Keratinocyte (primary cell): ENCODE data around the gene CFAP92.

Experiments
- CTCF ChIP-seq, 3 experiments: IDR thresholded peaks in 1 of 3; conservative IDR thresholded peaks in 1 of 3; optimal IDR thresholded peaks in 1 of 3; 2 replicates in 2 of 3; 3 replicates in 1 of 3; pipeline versions ENCODE3 to v1.5.1; 2011; ENCODE audit warnings: low read length in 3 of 3, mild to moderate bottlenecking in 3 of 3, moderate library complexity in 2 of 3, control low read depth in 1 of 3, inconsistent platforms in 1 of 3; ENCODE audit not compliant: insufficient read depth in 2 of 3; ENCODE audit errors: extremely low read depth in 1 of 3
- EZH2 ChIP-seq: IDR thresholded peaks from one replicate; pipeline ENCODE4 v1.6.1; 2012; ENCODE audit warnings: inconsistent platforms, mild to moderate bottlenecking, low read length, moderate library complexity

GRCh38 chr3:129040039-129040336 is 46.1 kb upstream of the CFAP92 start:
- no peak for TF ChIP-seq CTCF (optimal IDR thresholded peaks at IDR 0.05 in 1 of 3, IDR thresholded peaks at IDR 0.05 in 1 of 3, conservative IDR thresholded peaks at IDR 0.05 in 1 of 3; ENCODE audit: extremely low read depth in 1 of 3, insufficient read depth in 2 of 3, low read length in 3 of 3)
- no peak for TF ChIP-seq EZH2
